ENCODE measurements around the gene TRIM67.

The TRIM67 gene

GRCh38 chr1:231159202-231159962, 2.5 kb upstream of the TRIM67 start:
- no peak for DNase-seq

- no peak for DNase-seq
Measured at GRCh38 chr1:231159963-231160761, 1.7 kb upstream of the TRIM67 start.

- DNase-seq: no peak
Measured at GRCh38 chr1:231160895-231161666, 777 bp upstream of the TRIM67 start.

GRCh38 chr1:231162297-231162969, 575 bp downstream of the TRIM67 start:
- peak; percentile 41 for DNase-seq

GRCh38 chr1:231162970-231163829, 1.3 kb downstream of the TRIM67 start:
- peak; percentile 41 for DNase-seq

- no peak for DNase-seq
Measured at GRCh38 chr1:231163830-231164427, 2.1 kb downstream of the TRIM67 start.

- DNase-seq: no peak
Measured at GRCh38 chr1:231165371-231165770, 3.5 kb downstream of the TRIM67 start.

GRCh38 chr1:231166398-231166797, 4.5 kb downstream of the TRIM67 start:
- DNase-seq: no peak

GRCh38 chr1:231170875-231171274, 9.0 kb downstream of the TRIM67 start:
- DNase-seq: peak; percentile 25

GRCh38 chr1:231171623-231172197, 9.9 kb downstream of the TRIM67 start:
- no peak for DNase-seq

GRCh38 chr1:231172411-231172810, 10.6 kb downstream of the TRIM67 start:
- DNase-seq: peak; percentile 87

- no peak for DNase-seq
Measured at GRCh38 chr1:231176421-231176820, 14.6 kb downstream of the TRIM67 start.

GRCh38 chr1:231177226-231177625, 15.4 kb downstream of the TRIM67 start:
- DNase-seq: no peak

- DNase-seq: no peak
Measured at GRCh38 chr1:231177936-231178335, 16.1 kb downstream of the TRIM67 start.

- DNase-seq: no peak
Measured at GRCh38 chr1:231178970-231179369, 17.1 kb downstream of the TRIM67 start.

- no peak for DNase-seq
Measured at GRCh38 chr1:231180034-231180433, 18.2 kb downstream of the TRIM67 start.

- DNase-seq: no peak
Measured at GRCh38 chr1:231181271-231181670, 19.4 kb downstream of the TRIM67 start.

GRCh38 chr1:231182317-231182716, 20.5 kb downstream of the TRIM67 start:
- DNase-seq: no peak

- DNase-seq: no peak
Measured at GRCh38 chr1:231183639-231184590, 22.1 kb downstream of the TRIM67 start.

- no peak for DNase-seq
Measured at GRCh38 chr1:231184891-231185290, 23.0 kb downstream of the TRIM67 start.

Measured in NCI-H1694 treated with DMSO at 0.1 percent for 48 hours (cell line).